OCI-LY7 (cell line): ENCODE results near the gene RSU1.

Experiments
- EZH2phosphoT487 ChIP-seq: fragments of 200-600 bp; sonication (generic); IDR thresholded peaks from 2 replicates; pipeline ENCODE4 v1.6.1; 2018; ENCODE audit warnings: low read depth, borderline replicate concordance, mild to moderate bottlenecking, mixed run types, antibody characterized with exemption, low read length, moderate library complexity, mixed read lengths
- TF ChIP-seq, protein P1 (sequence below): fragments of 200-600 bp; sonication (generic); conservative IDR thresholded peaks from 2 replicates; pipeline ENCODE4 v1.5.1; 2014; ENCODE audit warnings: mild to moderate bottlenecking, antibody characterized with exemption, low read length, moderate library complexity, mixed read lengths

DNA sequence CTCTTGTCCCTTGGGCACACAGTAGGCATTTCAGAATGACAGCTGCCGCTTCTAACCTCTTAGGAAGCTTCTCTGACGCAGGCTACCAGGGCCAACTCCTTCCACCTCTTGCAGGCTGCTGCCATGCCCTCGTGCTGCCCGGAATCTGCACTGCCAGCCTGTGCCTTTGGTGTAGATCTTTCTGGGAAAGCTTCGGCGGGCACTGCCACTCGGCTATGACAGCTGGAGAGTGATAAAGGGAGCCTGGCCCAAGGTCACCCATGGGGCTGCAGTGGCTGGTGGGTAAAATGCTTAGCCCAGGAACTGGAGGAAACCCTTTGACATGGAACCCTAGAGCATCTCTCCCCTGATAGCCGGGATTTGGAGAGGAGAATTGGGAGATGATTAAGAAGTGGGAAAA is 217.6 kb downstream of the RSU1 start:
- TF ChIP-seq, protein P1, sequence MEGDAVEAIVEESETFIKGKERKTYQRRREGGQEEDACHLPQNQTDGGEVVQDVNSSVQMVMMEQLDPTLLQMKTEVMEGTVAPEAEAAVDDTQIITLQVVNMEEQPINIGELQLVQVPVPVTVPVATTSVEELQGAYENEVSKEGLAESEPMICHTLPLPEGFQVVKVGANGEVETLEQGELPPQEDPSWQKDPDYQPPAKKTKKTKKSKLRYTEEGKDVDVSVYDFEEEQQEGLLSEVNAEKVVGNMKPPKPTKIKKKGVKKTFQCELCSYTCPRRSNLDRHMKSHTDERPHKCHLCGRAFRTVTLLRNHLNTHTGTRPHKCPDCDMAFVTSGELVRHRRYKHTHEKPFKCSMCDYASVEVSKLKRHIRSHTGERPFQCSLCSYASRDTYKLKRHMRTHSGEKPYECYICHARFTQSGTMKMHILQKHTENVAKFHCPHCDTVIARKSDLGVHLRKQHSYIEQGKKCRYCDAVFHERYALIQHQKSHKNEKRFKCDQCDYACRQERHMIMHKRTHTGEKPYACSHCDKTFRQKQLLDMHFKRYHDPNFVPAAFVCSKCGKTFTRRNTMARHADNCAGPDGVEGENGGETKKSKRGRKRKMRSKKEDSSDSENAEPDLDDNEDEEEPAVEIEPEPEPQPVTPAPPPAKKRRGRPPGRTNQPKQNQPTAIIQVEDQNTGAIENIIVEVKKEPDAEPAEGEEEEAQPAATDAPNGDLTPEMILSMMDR = no peak
- TF ChIP-seq EZH2phosphoT487 = no peak
